HG03108 (cell line): Measurements from ENCODE around the gene NDUFV1.
"Not testable (repeated sequence)": the region's sequence is repeated elsewhere in the genome, so short reads cannot be mapped to it uniquely, and the experiment has no call there.

Source experiments
- ATAC-seq: cut with Tn5 transposase; IDR thresholded peaks from one replicate; pipeline ENCODE4 v1.9.1; 2021; ENCODE audit warnings: moderate library complexity; ENCODE audit not compliant: unreplicated experiment

The NDUFV1 gene

GRCh38 chr11:67652965-67653845, 46.5 kb downstream of the NDUFV1 start:
- no peak for ATAC-seq

DNA sequence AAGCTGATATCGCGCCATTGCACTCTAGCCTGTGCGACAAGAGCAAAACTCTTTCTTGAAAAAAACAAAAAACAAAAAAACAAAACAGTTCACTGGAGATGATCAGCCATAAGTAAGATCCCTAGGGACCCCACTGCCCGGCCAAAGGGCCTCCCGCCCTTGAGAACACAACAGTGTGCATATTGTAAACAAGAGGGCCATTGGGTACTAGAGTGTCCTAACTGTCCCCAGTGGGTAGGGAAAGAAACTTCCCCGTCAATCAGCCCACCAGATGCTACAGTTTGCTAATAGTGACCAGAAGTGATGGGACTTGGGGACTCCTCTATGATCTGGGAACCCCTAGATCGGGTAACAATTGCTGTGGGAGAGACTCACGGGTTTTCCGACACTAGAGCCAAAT, 47.5 kb downstream of the NDUFV1 start:
- no peak for ATAC-seq

- ATAC-seq: no peak
Observed at GRCh38 chr11:67656278-67656922, 49.7 kb downstream of the NDUFV1 start.

DNA sequence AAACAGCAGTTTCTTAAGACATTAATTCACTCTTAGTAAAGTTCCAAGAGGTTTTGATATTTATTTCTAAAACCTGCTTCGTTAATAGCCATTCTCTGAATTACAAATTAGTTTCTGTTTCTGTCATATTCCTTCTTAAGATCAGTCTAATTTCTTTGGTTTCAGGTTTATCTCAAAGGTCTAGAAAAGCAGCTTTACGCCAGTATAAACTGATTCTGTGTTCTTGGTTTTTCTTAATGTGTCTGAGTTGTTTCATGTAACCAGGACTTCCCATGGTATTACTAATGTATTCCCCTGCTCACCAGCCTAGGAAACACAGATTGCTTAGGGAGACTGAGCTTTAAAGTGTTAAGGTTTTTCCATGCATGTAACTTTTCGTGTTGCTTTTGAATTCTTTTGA, 50.6 kb downstream of the NDUFV1 start:
- ATAC-seq: no peak

DNA sequence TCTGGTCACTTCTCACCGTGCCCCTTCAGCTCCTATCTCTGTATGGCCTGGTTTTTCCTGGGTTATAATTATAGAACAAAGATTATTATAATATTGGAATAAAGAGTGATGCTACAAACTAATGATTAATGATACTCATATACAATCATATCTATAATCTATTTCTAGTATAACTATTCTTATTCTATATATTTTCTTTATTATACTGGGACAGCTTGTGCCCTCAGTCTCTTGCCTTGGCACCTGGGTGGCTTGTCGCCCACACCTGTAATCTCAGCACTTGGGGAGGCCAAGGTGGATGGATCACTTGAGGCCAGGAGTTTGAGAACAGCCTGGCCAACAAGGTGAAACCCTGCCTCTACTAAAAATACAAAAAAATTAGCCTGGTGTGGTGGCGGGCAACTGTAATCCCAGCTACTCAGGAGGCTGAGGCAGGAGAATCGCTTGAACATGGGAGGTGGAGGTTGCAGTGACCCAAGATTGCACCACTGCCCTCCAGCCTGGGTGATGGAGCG, 53.0 kb downstream of the NDUFV1 start:
- ATAC-seq: not testable (repeated sequence)

DNA sequence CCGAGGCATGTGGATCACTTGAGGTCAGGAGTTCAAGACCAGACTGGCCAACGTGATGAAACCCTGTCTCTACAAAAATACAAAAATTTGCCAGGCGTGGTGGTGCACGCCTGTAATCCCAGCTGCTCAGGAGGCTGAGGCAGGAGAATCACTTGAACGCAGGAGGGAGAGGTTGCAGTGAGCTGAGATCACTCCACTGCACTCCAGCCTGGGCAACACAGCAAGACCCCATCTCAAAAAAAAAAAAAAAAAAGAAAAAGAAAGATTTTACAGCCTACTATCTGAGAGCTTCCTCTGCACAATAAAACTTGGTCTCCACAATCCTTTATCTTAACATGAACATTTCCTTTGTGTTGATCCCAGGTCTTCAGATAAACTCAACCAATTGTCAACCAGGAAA, 54.0 kb downstream of the NDUFV1 start:
- ATAC-seq: not testable (repeated sequence)
